GM23338 (cell line): Measurements from ENCODE around the gene ABCB6. TPM values are rescaled to one million over a fixed set of nuclear protein-coding genes. Genes with fewer than 3 reads are reported as not detected.

Experiments used
- ATAC-seq: fragments of 200-7000 bp; cut with Tn5 transposase; 3 replicates; pipeline ENCODE4 v1.9.1; 2020
- DNase-seq: peaks from one replicate; pipeline ENCODE4 v3.0.0-alpha.2; 2015; ENCODE audit warnings: low spot score
- H2AFZ ChIP-seq: fragments of 200-600 bp; sonication (generic); 2 replicates; pipeline ENCODE4 v1.8.0; 2016; ENCODE audit warnings: antibody characterized with exemption, mild to moderate bottlenecking, moderate library complexity
- H3F3A ChIP-seq: fragments of 200-600 bp; sonication (generic); replicated peaks from 2 replicates; pipeline ENCODE4 v1.8.0; 2017; ENCODE audit warnings: antibody characterized with exemption, mixed run types, low read depth
- H3K27ac ChIP-seq: fragments of 200-600 bp; sonication (generic); 2 replicates; pipeline ENCODE4 v1.6.1; 2016; ENCODE audit warnings: low read depth
- H3K27me3 ChIP-seq: fragments of 200-600 bp; sonication (generic); 2 replicates; pipeline ENCODE4 v1.8.0; 2016; ENCODE audit warnings: mild to moderate bottlenecking, mixed run types, moderate library complexity; ENCODE audit not compliant: insufficient read depth
- H3K36me3 ChIP-seq: fragments of 200-600 bp; sonication (generic); 2 replicates; pipeline ENCODE4 v1.8.0; 2016; ENCODE audit warnings: mild to moderate bottlenecking; ENCODE audit not compliant: insufficient read depth
- H3K4me1 ChIP-seq: fragments of 200-600 bp; sonication (generic); 2 replicates; pipeline ENCODE4 v1.8.0; 2016; ENCODE audit warnings: mild to moderate bottlenecking, moderate library complexity; ENCODE audit not compliant: insufficient read depth
- H3K4me2 ChIP-seq: fragments of 200-600 bp; sonication (generic); 2 replicates; pipeline ENCODE4 v1.7.1; 2017; ENCODE audit warnings: mixed run types
- H3K4me3 ChIP-seq: fragments of 200-600 bp; sonication (generic); 2 replicates; pipeline ENCODE4 v1.6.1; 2016; ENCODE audit warnings: mixed run types
- H3K79me2 ChIP-seq: fragments of 200-600 bp; sonication (generic); replicated peaks from 2 replicates; pipeline ENCODE4 v1.8.0; 2017; ENCODE audit warnings: mild to moderate bottlenecking; ENCODE audit not compliant: insufficient read depth
- H3K9me2 ChIP-seq: fragments of 200-600 bp; sonication (generic); 2 replicates; pipeline ENCODE4 v1.8.0; 2017; ENCODE audit not compliant: insufficient read depth
- H4K20me1 ChIP-seq: fragments of 200-600 bp; sonication (generic); replicated peaks from 2 replicates; pipeline ENCODE4 v1.8.0; 2017; ENCODE audit warnings: mild to moderate bottlenecking; ENCODE audit not compliant: insufficient read depth
- H3K27ac Mint-ChIP-seq: 2 replicates; pipeline ENCODE4 v1.8.0; 2020; ENCODE audit warnings: inconsistent platforms, mild to moderate bottlenecking, moderate library complexity, mixed read lengths
- H3K27me3 Mint-ChIP-seq: 3 replicates; pipeline ENCODE4 v1.8.0; 2022; ENCODE audit warnings: low read depth, mild to moderate bottlenecking, moderate library complexity, mixed read lengths, inconsistent platforms; ENCODE audit not compliant: insufficient read depth, poor library complexity
- H3K36me3 Mint-ChIP-seq: 3 replicates; pipeline ENCODE4 v1.8.0; 2021; ENCODE audit warnings: low read depth, mild to moderate bottlenecking, inconsistent platforms, moderate library complexity, mixed read lengths
- H3K4me1 Mint-ChIP-seq: 3 replicates; pipeline ENCODE4 v1.8.0; 2020; ENCODE audit warnings: mild to moderate bottlenecking, inconsistent platforms, mixed read lengths
- H3K4me3 Mint-ChIP-seq: 3 replicates; pipeline ENCODE4 v1.8.0; 2021; ENCODE audit warnings: moderate library complexity, mild to moderate bottlenecking, inconsistent platforms, mixed read lengths
- H3K9me3 Mint-ChIP-seq: 3 replicates; pipeline ENCODE4 v1.8.0; 2020; ENCODE audit warnings: moderate library complexity, mild to moderate bottlenecking, inconsistent platforms, mixed read lengths
- CREB1 ChIP-seq: fragments of 250-450 bp; sonication (Bioruptor Pico); IDR thresholded peaks from 2 replicates; pipeline ENCODE4 v1.5.0; 2020; ENCODE audit warnings: low read depth, mild to moderate bottlenecking, moderate library complexity
- EZH2phosphoT487 ChIP-seq: fragments of 200-600 bp; sonication (generic); IDR thresholded peaks from one replicate; pipeline ENCODE4 v1.8.1; 2018; ENCODE audit warnings: antibody characterized with exemption; ENCODE audit not compliant: unreplicated experiment
- JUNB ChIP-seq: IDR thresholded peaks from one replicate; pipeline ENCODE4 v1.6.1; 2016; ENCODE audit warnings: antibody characterized with exemption; ENCODE audit not compliant: unreplicated experiment
- POLR2AphosphoS5 ChIP-seq: IDR thresholded peaks from 2 replicates; pipeline ENCODE4 v1.6.1; 2016; ENCODE audit warnings: antibody characterized with exemption, low read depth
- polyA plus RNA-seq: library from polyadenylated mRNA; unstranded; fragments of >200 nt; fragmentation: Nextera tagmentation; extraction: Ambion mirVana; gene quantifications from 2 replicates; pipeline ENCODE4 v1.2.1, GENCODE V29; 2016
- total RNA-seq: library from RNA; depleted of rRNA; stranded (reverse); fragments of >200 nt; shearing (Covaris generic); gene quantifications from 2 replicates; pipeline ENCODE4 v1.2.3, GENCODE V29; 2014
- TF ChIP-seq, protein P1 (sequence below), 2 experiments: fragments of 200-600 bp in 1 of 2; sonication (generic) in 1 of 2; conservative IDR thresholded peaks; 2 replicates each; pipeline versions ENCODE4 v1.5.1 to v1.6.1; 2016 to 2017; ENCODE audit warnings: antibody characterized with exemption in 2 of 2, low read depth in 2 of 2, mild to moderate bottlenecking in 2 of 2, moderate library complexity in 1 of 2
- TF ChIP-seq, protein P2 (sequence below): fragments of 250-450 bp; sonication (Bioruptor Pico); IDR thresholded peaks from 2 replicates; pipeline ENCODE4 v1.5.0; 2020; ENCODE audit warnings: mild to moderate bottlenecking, moderate library complexity
- TF ChIP-seq, protein P3 (sequence below): IDR thresholded peaks from 2 replicates; pipeline ENCODE4 v1.6.1; 2016; ENCODE audit warnings: antibody characterized with exemption
- TF ChIP-seq, protein P4 (sequence below): IDR thresholded peaks from one replicate; pipeline ENCODE4 v1.6.1; 2018; ENCODE audit warnings: antibody characterized with exemption; ENCODE audit not compliant: unreplicated experiment

Gene ABCB6
- total and polyA plus RNA-seq, 2 experiments from 2014 or later, result 26.2 to 35.1 TPM

DNA sequence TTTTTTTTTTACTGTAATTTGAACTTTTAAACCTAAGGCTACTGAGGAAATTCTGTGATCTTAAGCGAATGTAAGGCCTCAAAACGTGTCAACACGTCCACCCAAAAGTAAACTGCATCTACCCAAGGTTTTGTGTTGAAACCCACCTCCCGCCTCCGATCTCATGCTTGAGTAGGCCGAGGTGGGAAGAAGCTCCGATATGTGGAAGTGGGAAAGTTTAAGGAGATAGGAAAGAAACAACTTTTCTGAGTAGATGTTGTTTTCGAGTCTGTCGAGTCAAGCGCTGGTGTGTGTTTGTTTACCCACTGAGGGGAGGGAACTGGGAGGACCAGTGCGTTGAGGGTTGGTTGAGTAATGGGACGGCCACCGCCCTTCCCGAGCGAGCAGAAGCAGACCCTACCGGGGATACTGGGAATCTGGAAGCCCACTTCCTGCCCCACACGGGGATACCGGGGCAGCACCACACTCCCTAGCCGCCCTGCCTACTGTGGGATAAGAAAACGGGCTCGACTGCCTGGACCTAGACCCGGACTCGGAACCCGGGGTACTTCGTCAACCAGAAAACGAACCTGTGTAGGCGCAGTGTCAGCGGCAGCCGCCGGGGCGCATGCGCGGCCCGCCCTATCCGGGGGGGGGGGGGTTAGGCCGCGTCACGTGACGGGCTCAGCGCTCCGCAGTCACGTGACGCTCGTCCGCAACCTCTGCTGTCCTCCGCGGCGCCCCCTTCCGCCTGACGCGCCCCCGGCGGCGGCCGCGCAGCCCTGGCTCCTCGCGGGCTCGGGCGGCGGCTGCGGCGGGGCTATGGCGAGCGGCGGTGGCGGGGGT lies 41.0 kb downstream of the ABCB6 start, which contains the start of gene RETREG2:
RETREG2 (plus strand) TSS at position 724 of the 825 bp plus-strand sequence; CDS start at position 802, 78 bp downstream.
- Mint-ChIP-seq H3K27me3 (peaks cover 15% of the 10 kb centered on the region), H3K27ac (peak within 1 kb of the TSS; percentile 87), H3K4me3 (peak within 1 kb of the TSS; percentile 94), H3K4me1 (peaks cover 13% of the 10 kb centered on the region; the same call in 2 of the 3 replicates), H3K36me3 (peaks cover 37% of the 10 kb centered on the region), H3K9me3 (no peaks in the 10 kb centered on the region; the same call in 2 of the 3 replicates)
- Histone ChIP-seq H3K4me1 (peaks cover 13% of the 10 kb centered on the region), H3K4me3 (peak within 1 kb of the TSS; percentile 71), H3F3A (peaks cover 20% of the 10 kb centered on the region), H3K79me2 (peaks cover 7% of the 10 kb centered on the region), H3K36me3 (no peaks in the 10 kb centered on the region), H3K27ac (peak within 1 kb of the TSS; percentile 92), H3K9me2 (no peaks in the 10 kb centered on the region), H2AFZ (peak within 1 kb of the TSS; percentile 92), H3K27me3 (no peaks in the 10 kb centered on the region), H4K20me1 (no peaks in the 10 kb centered on the region; the same call in 1 of the 2 replicates), H3K4me2 (peak within 1 kb of the TSS; percentile 95)
- DNase-seq (peak; percentile 94), ATAC-seq (peak; percentile 70)
- TF ChIP-seq JUNB, result no peak
- TF ChIP-seq, protein P1, sequence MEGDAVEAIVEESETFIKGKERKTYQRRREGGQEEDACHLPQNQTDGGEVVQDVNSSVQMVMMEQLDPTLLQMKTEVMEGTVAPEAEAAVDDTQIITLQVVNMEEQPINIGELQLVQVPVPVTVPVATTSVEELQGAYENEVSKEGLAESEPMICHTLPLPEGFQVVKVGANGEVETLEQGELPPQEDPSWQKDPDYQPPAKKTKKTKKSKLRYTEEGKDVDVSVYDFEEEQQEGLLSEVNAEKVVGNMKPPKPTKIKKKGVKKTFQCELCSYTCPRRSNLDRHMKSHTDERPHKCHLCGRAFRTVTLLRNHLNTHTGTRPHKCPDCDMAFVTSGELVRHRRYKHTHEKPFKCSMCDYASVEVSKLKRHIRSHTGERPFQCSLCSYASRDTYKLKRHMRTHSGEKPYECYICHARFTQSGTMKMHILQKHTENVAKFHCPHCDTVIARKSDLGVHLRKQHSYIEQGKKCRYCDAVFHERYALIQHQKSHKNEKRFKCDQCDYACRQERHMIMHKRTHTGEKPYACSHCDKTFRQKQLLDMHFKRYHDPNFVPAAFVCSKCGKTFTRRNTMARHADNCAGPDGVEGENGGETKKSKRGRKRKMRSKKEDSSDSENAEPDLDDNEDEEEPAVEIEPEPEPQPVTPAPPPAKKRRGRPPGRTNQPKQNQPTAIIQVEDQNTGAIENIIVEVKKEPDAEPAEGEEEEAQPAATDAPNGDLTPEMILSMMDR (conservative IDR thresholded peaks at IDR 0.05; ENCODE audit: low read depth in 2 of 2), result peak in 1 of 2 experiments; percentile 51; a peak in 2 of 4 replicates
- no peak for TF ChIP-seq EZH2phosphoT487
- TF ChIP-seq, protein P2, sequence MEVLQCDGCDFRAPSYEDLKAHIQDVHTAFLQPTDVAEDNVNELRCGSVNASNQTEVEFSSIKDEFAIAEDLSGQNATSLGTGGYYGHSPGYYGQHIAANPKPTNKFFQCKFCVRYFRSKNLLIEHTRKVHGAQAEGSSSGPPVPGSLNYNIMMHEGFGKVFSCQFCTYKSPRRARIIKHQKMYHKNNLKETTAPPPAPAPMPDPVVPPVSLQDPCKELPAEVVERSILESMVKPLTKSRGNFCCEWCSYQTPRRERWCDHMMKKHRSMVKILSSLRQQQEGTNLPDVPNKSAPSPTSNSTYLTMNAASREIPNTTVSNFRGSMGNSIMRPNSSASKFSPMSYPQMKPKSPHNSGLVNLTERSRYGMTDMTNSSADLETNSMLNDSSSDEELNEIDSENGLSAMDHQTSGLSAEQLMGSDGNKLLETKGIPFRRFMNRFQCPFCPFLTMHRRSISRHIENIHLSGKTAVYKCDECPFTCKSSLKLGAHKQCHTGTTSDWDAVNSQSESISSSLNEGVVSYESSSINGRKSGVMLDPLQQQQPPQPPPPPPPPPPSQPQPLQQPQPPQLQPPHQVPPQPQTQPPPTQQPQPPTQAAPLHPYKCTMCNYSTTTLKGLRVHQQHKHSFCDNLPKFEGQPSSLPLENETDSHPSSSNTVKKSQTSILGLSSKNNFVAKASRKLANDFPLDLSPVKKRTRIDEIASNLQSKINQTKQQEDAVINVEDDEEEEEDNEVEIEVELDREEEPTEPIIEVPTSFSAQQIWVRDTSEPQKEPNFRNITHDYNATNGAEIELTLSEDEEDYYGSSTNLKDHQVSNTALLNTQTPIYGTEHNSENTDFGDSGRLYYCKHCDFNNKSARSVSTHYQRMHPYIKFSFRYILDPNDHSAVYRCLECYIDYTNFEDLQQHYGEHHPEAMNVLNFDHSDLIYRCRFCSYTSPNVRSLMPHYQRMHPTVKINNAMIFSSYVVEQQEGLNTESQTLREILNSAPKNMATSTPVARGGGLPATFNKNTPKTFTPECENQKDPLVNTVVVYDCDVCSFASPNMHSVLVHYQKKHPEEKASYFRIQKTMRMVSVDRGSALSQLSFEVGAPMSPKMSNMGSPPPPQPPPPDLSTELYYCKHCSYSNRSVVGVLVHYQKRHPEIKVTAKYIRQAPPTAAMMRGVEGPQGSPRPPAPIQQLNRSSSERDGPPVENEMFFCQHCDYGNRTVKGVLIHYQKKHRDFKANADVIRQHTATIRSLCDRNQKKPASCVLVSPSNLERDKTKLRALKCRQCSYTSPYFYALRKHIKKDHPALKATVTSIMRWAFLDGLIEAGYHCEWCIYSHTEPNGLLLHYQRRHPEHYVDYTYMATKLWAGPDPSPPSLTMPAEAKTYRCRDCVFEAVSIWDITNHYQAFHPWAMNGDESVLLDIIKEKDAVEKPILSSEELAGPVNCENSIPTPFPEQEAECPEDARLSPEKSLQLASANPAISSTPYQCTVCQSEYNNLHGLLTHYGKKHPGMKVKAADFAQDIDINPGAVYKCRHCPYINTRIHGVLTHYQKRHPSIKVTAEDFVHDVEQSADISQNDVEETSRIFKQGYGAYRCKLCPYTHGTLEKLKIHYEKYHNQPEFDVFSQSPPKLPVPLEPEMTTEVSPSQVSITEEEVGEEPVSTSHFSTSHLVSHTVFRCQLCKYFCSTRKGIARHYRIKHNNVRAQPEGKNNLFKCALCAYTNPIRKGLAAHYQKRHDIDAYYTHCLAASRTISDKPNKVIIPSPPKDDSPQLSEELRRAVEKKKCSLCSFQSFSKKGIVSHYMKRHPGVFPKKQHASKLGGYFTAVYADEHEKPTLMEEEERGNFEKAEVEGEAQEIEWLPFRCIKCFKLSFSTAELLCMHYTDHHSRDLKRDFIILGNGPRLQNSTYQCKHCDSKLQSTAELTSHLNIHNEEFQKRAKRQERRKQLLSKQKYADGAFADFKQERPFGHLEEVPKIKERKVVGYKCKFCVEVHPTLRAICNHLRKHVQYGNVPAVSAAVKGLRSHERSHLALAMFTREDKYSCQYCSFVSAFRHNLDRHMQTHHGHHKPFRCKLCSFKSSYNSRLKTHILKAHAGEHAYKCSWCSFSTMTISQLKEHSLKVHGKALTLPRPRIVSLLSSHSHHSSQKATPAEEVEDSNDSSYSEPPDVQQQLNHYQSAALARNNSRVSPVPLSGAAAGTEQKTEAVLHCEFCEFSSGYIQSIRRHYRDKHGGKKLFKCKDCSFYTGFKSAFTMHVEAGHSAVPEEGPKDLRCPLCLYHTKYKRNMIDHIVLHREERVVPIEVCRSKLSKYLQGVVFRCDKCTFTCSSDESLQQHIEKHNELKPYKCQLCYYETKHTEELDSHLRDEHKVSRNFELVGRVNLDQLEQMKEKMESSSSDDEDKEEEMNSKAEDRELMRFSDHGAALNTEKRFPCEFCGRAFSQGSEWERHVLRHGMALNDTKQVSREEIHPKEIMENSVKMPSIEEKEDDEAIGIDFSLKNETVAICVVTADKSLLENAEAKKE (CRISPR knock-in tag), result no peak
- peak; percentile 65 for TF ChIP-seq CREB1 (CRISPR knock-in tag)
- TF ChIP-seq, protein P3, sequence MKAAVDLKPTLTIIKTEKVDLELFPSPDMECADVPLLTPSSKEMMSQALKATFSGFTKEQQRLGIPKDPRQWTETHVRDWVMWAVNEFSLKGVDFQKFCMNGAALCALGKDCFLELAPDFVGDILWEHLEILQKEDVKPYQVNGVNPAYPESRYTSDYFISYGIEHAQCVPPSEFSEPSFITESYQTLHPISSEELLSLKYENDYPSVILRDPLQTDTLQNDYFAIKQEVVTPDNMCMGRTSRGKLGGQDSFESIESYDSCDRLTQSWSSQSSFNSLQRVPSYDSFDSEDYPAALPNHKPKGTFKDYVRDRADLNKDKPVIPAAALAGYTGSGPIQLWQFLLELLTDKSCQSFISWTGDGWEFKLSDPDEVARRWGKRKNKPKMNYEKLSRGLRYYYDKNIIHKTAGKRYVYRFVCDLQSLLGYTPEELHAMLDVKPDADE, result 0 out of 2 replicates have a peak, but pooled peaks have one; percentile 28
- peak; percentile 79 for TF ChIP-seq POLR2AphosphoS5
- TF ChIP-seq, protein P4, sequence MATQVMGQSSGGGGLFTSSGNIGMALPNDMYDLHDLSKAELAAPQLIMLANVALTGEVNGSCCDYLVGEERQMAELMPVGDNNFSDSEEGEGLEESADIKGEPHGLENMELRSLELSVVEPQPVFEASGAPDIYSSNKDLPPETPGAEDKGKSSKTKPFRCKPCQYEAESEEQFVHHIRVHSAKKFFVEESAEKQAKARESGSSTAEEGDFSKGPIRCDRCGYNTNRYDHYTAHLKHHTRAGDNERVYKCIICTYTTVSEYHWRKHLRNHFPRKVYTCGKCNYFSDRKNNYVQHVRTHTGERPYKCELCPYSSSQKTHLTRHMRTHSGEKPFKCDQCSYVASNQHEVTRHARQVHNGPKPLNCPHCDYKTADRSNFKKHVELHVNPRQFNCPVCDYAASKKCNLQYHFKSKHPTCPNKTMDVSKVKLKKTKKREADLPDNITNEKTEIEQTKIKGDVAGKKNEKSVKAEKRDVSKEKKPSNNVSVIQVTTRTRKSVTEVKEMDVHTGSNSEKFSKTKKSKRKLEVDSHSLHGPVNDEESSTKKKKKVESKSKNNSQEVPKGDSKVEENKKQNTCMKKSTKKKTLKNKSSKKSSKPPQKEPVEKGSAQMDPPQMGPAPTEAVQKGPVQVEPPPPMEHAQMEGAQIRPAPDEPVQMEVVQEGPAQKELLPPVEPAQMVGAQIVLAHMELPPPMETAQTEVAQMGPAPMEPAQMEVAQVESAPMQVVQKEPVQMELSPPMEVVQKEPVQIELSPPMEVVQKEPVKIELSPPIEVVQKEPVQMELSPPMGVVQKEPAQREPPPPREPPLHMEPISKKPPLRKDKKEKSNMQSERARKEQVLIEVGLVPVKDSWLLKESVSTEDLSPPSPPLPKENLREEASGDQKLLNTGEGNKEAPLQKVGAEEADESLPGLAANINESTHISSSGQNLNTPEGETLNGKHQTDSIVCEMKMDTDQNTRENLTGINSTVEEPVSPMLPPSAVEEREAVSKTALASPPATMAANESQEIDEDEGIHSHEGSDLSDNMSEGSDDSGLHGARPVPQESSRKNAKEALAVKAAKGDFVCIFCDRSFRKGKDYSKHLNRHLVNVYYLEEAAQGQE, result no peak
